ENCODE results near the gene TRIM13. TPM values are rescaled to one million over a fixed set of nuclear protein-coding genes. Genes with fewer than 3 reads are reported as not detected.
A peak's percentile ranks its signal among the peaks of the same experiment; 100 is the strongest.

TRIM13 gene
- total RNA-seq, 1 donor from 2014 or later = 58.3 TPM

GRCh38 chr13:49993111-49993510, 3.7 kb upstream of the TRIM13 start:
- TF ChIP-seq EZH2phosphoT487 (IDR thresholded peaks at IDR 0.05) (no peak), CTCF (IDR thresholded peaks at IDR 0.05) (no peak), EZH2 (IDR thresholded peaks at IDR 0.05) (no peak)
- no peaks in the 10 kb centered on the region for H3K36me3 Mint-ChIP-seq
- H3K4me1 ChIP-seq = peaks cover 11% of the 10 kb centered on the region
- H3K4me3 Mint-ChIP-seq = no peak overlapping the region
- H3K27ac Mint-ChIP-seq = no peak overlapping the region
- peaks cover 6% of the 10 kb centered on the region for H3K27me3 ChIP-seq
- no peaks in the 10 kb centered on the region for H3K9me3 ChIP-seq (ENCODE audit: low read depth)
- no peaks in the 10 kb centered on the region for H3K36me3 ChIP-seq
- H3K4me2 ChIP-seq = no peak overlapping the region
- no peak overlapping the region for H3K9ac ChIP-seq
- H3K4me1 Mint-ChIP-seq = peaks cover 9% of the 10 kb centered on the region
- peaks cover 4% of the 10 kb centered on the region for H3K27me3 Mint-ChIP-seq (ENCODE audit: insufficient read depth, low read depth)
- peaks cover 11% of the 10 kb centered on the region for H3K79me2 ChIP-seq (ENCODE audit: low read depth)
- peaks cover 10% of the 10 kb centered on the region for H3F3A ChIP-seq (ENCODE audit: low read depth)
- DNase-seq (ENCODE audit: low spot score) = no peak
- peaks cover 4% of the 10 kb centered on the region for H4K20me1 ChIP-seq (ENCODE audit: low read depth)
- no peaks in the 10 kb centered on the region for H3K9me3 Mint-ChIP-seq
- H3K27ac ChIP-seq = no peak overlapping the region
- no peak overlapping the region for H2AFZ ChIP-seq (replicated peaks)
- no peak overlapping the region for H3K4me3 ChIP-seq

- Histone ChIP-seq H3K27me3 (peaks cover 6% of the 10 kb centered on the region), H3K4me1 (peaks cover 16% of the 10 kb centered on the region), H3K9me3 (ENCODE audit: low read depth) (no peaks in the 10 kb centered on the region), H2AFZ (replicated peaks) (no peak overlapping the region), H4K20me1 (ENCODE audit: low read depth) (peaks cover 9% of the 10 kb centered on the region), H3K27ac (no peak overlapping the region), H3K79me2 (ENCODE audit: low read depth) (peaks cover 17% of the 10 kb centered on the region), H3F3A (ENCODE audit: low read depth) (peaks cover 10% of the 10 kb centered on the region), H3K4me3 (no peak overlapping the region), H3K4me2 (no peak overlapping the region), H3K36me3 (peaks cover 4% of the 10 kb centered on the region), H3K9ac (no peak overlapping the region)
- H3K27me3 Mint-ChIP-seq (ENCODE audit: insufficient read depth, low read depth) = peaks cover 4% of the 10 kb centered on the region
- TF ChIP-seq EZH2phosphoT487 (IDR thresholded peaks at IDR 0.05) = no peak
- no peak for TF ChIP-seq CTCF (IDR thresholded peaks at IDR 0.05)
- no peak for TF ChIP-seq EZH2 (IDR thresholded peaks at IDR 0.05)
- H3K36me3 Mint-ChIP-seq = peaks cover 5% of the 10 kb centered on the region
- no peak for DNase-seq (ENCODE audit: low spot score)
- peaks cover 14% of the 10 kb centered on the region for H3K4me1 Mint-ChIP-seq
- no peaks in the 10 kb centered on the region for H3K9me3 Mint-ChIP-seq
- H3K4me3 Mint-ChIP-seq = no peak overlapping the region
- no peak overlapping the region for H3K27ac Mint-ChIP-seq
These were observed 3.2 kb upstream of the TRIM13 start for GRCh38 chr13:49993666-49994065.

DNA sequence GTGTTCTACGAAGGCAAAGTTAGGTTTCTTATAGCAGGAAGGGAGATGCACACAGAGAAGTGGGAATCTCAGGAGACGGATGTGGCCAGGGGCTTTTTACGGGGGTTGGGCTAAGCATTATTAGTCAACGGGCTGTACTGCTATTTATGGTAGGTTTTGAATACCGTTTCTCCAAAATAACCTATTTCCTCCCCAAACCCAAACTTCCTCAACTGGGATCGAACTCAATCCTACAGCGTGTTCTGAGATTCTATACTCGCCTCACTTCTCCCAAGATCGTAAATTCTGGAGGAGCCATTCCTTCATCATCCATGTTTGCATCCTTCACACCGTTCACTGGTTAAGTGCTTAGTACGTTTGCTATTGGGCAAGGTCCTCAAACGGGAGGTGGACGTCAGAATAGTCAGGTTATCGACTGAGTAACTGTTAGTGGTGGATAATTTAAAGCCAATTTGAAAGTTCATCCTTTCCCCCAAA, 1.2 kb upstream of the TRIM13 start:
- no peaks in the 10 kb centered on the region for H3K9me3 ChIP-seq (ENCODE audit: low read depth)
- H3K36me3 ChIP-seq = peaks cover 20% of the 10 kb centered on the region
- Mint-ChIP-seq H3K36me3 (peaks cover 15% of the 10 kb centered on the region), H3K9me3 (no peaks in the 10 kb centered on the region), H3K4me3 (peak overlapping the region; percentile 85), H3K27me3 (ENCODE audit: insufficient read depth, low read depth) (peaks cover 7% of the 10 kb centered on the region), H3K27ac (peak overlapping the region; percentile 63), H3K4me1 (peaks cover 28% of the 10 kb centered on the region)
- H3K4me1 ChIP-seq = peaks cover 32% of the 10 kb centered on the region
- no peak for DNase-seq (ENCODE audit: low spot score)
- peaks cover 29% of the 10 kb centered on the region for H4K20me1 ChIP-seq (ENCODE audit: low read depth)
- H3K4me2 ChIP-seq = peak overlapping the region; percentile 76
- H3F3A ChIP-seq (ENCODE audit: low read depth) = peaks cover 10% of the 10 kb centered on the region
- H3K9ac ChIP-seq = no peak overlapping the region
- TF ChIP-seq EZH2 (IDR thresholded peaks at IDR 0.05) (no peak), CTCF (IDR thresholded peaks at IDR 0.05) (no peak), EZH2phosphoT487 (IDR thresholded peaks at IDR 0.05) (no peak)
- no peak overlapping the region for H3K27ac ChIP-seq
- peak overlapping the region; percentile 94 for H2AFZ ChIP-seq (replicated peaks)
- H3K79me2 ChIP-seq (ENCODE audit: low read depth) = peaks cover 37% of the 10 kb centered on the region
- peaks cover 6% of the 10 kb centered on the region for H3K27me3 ChIP-seq
- peak overlapping the region; percentile 73 for H3K4me3 ChIP-seq
